ENCODE results near the gene GNAZ.

Gene GNAZ

GRCh38 chr22:23156286-23156685, 86.0 kb downstream of the GNAZ start:
- Histone ChIP-seq H4K20me1 (ENCODE audit: control insufficient read depth, insufficient read depth, low read depth, low read length) (no peaks in the 10 kb centered on the region), H3K27me3 (ENCODE audit: control insufficient read depth, low read length) (no peaks in the 10 kb centered on the region)

DNA sequence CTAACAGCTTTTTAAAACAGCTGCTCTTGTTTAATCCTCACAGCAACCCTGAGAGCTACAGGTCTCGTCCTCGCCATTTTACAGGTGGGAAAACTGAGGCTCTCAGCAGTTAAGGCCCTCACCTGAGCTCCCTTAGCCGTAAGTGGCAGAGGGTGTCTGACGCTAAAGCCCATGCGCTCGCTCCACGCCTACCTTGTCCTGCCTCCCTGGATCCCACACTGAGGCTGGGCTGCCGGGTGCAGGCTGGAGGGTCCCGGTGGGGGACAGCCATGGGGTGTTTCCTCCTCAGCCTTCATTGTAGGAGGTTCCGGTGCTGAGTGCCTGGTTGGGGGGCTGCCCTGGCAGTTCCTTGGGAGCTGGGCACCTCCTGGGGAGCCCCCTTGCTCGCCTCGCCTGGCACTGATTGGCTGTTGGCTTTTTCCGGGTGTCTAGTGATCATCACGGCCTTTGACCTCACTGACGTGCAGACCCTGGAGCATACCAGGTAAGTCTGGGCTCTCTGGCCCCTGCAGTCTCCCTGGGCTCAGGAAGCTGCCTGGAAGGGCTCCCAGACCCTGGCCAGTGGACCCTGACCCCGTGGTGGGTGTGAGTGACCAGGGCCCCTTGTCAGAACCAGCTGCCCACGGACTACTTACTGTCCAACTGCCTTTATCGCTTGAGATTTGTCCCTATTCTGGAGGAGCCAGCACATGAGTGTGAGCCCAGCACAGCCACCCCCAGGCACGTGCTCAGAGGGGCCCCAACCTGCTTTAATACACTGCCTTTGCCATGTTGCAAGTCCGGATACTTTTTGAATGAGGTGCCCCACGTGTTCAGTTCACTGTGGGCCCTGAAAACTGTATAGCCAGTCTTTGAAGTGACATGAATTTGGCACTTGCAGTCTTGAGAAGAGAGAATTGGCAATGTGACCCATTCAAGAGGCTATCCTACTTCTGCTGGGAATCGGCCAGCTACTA, 87.5 kb downstream of the GNAZ start:
- Histone ChIP-seq H3K27me3 (ENCODE audit: control insufficient read depth, low read length) (no peaks in the 10 kb centered on the region), H3K27ac (ENCODE audit: low read depth, low read length) (no peak overlapping the region), H3F3A (ENCODE audit: control insufficient read depth, insufficient read depth) (no peaks in the 10 kb centered on the region), H3K79me2 (ENCODE audit: control insufficient read depth, low read length) (no peaks in the 10 kb centered on the region), H3K36me3 (ENCODE audit: control insufficient read depth, low read length) (no peaks in the 10 kb centered on the region), H3K4me3 (ENCODE audit: low read length) (no peak overlapping the region), H3K4me1 (ENCODE audit: control insufficient read depth, low read length) (peaks cover 8% of the 10 kb centered on the region), H3K9me3 (ENCODE audit: control insufficient read depth, insufficient read depth, low read length) (no peaks in the 10 kb centered on the region), H4K20me1 (ENCODE audit: control insufficient read depth, insufficient read depth, low read depth, low read length) (no peaks in the 10 kb centered on the region), H3K9me2 (replicated peaks; ENCODE audit: control insufficient read depth, low read length) (no peaks in the 10 kb centered on the region), H3K4me2 (ENCODE audit: low read length) (no peak overlapping the region)
- TF ChIP-seq EZH2phosphoT487 (IDR thresholded peaks at IDR 0.05; ENCODE audit: borderline replicate concordance, low read length) (no peak), CTCF (IDR thresholded peaks at IDR 0.05; ENCODE audit: low read depth, low read length, poor library complexity, severe bottlenecking) (no peak)

More at GRCh38 chr22:23156286-23156685, 86.0 kb downstream of the GNAZ start:
- Histone ChIP-seq H3K79me2 (ENCODE audit: control insufficient read depth, low read length) (no peaks in the 10 kb centered on the region), H3K4me2 (ENCODE audit: low read length) (no peak overlapping the region), H3K4me3 (ENCODE audit: low read length) (no peak overlapping the region), H3K4me1 (ENCODE audit: control insufficient read depth, low read length) (peaks cover 17% of the 10 kb centered on the region), H3K9me2 (replicated peaks; ENCODE audit: control insufficient read depth, low read length) (no peaks in the 10 kb centered on the region), H3F3A (ENCODE audit: control insufficient read depth, insufficient read depth) (no peaks in the 10 kb centered on the region), H3K9me3 (ENCODE audit: control insufficient read depth, insufficient read depth, low read length) (no peaks in the 10 kb centered on the region), H3K27ac (ENCODE audit: low read depth, low read length) (no peak overlapping the region), H3K36me3 (ENCODE audit: control insufficient read depth, low read length) (no peaks in the 10 kb centered on the region)
- no peak for TF ChIP-seq EZH2phosphoT487 (IDR thresholded peaks at IDR 0.05; ENCODE audit: borderline replicate concordance, low read length)
- no peak for TF ChIP-seq CTCF (IDR thresholded peaks at IDR 0.05; ENCODE audit: low read depth, low read length, poor library complexity, severe bottlenecking)

- Histone ChIP-seq H3K9me2 (replicated peaks; ENCODE audit: control insufficient read depth, low read length) (no peaks in the 10 kb centered on the region), H3K4me1 (ENCODE audit: control insufficient read depth, low read length) (no peaks in the 10 kb centered on the region), H3K4me3 (ENCODE audit: low read length) (no peak overlapping the region), H3F3A (ENCODE audit: control insufficient read depth, insufficient read depth) (no peaks in the 10 kb centered on the region), H3K27me3 (ENCODE audit: control insufficient read depth, low read length) (no peaks in the 10 kb centered on the region), H3K27ac (ENCODE audit: low read depth, low read length) (no peak overlapping the region), H3K36me3 (ENCODE audit: control insufficient read depth, low read length) (no peaks in the 10 kb centered on the region), H3K9me3 (ENCODE audit: control insufficient read depth, insufficient read depth, low read length) (no peaks in the 10 kb centered on the region), H4K20me1 (ENCODE audit: control insufficient read depth, insufficient read depth, low read depth, low read length) (no peaks in the 10 kb centered on the region), H3K4me2 (ENCODE audit: low read length) (no peak overlapping the region), H3K79me2 (ENCODE audit: control insufficient read depth, low read length) (no peaks in the 10 kb centered on the region)
- no peak for TF ChIP-seq CTCF (IDR thresholded peaks at IDR 0.05; ENCODE audit: low read depth, low read length, poor library complexity, severe bottlenecking)
- TF ChIP-seq EZH2phosphoT487 (IDR thresholded peaks at IDR 0.05; ENCODE audit: borderline replicate concordance, low read length): no peak
Measured at GRCh38 chr22:23158516-23159290, 88.4 kb downstream of the GNAZ start.
